OCI-LY7 (cell line): ENCODE data around the gene RTP2. TPM values are rescaled to one million over a fixed set of nuclear protein-coding genes. Genes with fewer than 3 reads are reported as not detected.
A peak's percentile ranks its signal among the peaks of the same experiment; 100 is the strongest.

Experiments used
- BruUV-seq: library from RNA; stranded (reverse); fragments of 400-500 nt; replicated peaks from 2 replicates; lab custom pipeline; 2021; lab: Mats Ljungman, UMichigan
- CTCF ChIA-PET: fragments of 300-600 bp; sonication (Branson Sonifier 250); formaldehyde crosslinking; loops from one replicate; lab custom pipeline; 2022; ENCODE audit warnings: antibody characterized with exemption; ENCODE audit not compliant: unreplicated experiment; lab: Charles Lee
- POLR2A ChIA-PET: fragments of 300-600 bp; sonication (Branson Sonifier 250); formaldehyde crosslinking; loops from one replicate; lab custom pipeline; 2022; ENCODE audit warnings: antibody characterized with exemption; lab: Charles Lee
- DNase-seq: peaks from one replicate; pipeline ENCODE4 v3.0.0-alpha.2; 2015; ENCODE audit warnings: low spot score
- H2AFZ ChIP-seq: fragments of 200-600 bp; sonication (generic), shearing (Covaris generic); 2 replicates; pipeline ENCODE4 v1.6.1; 2014; ENCODE audit warnings: mild to moderate bottlenecking, antibody characterized with exemption, low read length, moderate library complexity
- H3K27ac ChIP-seq: fragments of 200-600 bp; sonication (generic); 2 replicates; pipeline ENCODE4 v1.5.1; 2014; ENCODE audit warnings: mixed run types, low read depth, mild to moderate bottlenecking, moderate library complexity, low read length, inconsistent platforms; ENCODE audit not compliant: poor library complexity, severe bottlenecking
- H3K36me3 ChIP-seq: fragments of 200-600 bp; sonication (generic); 2 replicates; pipeline ENCODE4 v1.6.1; 2014; ENCODE audit warnings: mild to moderate bottlenecking, antibody characterized with exemption, low read length, moderate library complexity, mixed read lengths; ENCODE audit not compliant: insufficient read depth
- H3K4me1 ChIP-seq: fragments of 200-600 bp; sonication (generic); 2 replicates; pipeline ENCODE4 v1.5.1; 2014; ENCODE audit warnings: mild to moderate bottlenecking, low read length; ENCODE audit not compliant: insufficient read depth, poor library complexity, severe bottlenecking
- H3K4me2 ChIP-seq: fragments of 200-600 bp; sonication (generic); 2 replicates; pipeline ENCODE4 v1.6.1; 2014; ENCODE audit warnings: mild to moderate bottlenecking, low read length
- H3K4me3 ChIP-seq: fragments of 200-600 bp; sonication (generic); 2 replicates; pipeline ENCODE4 v1.5.1; 2014; ENCODE audit warnings: mild to moderate bottlenecking, low read depth, low read length; ENCODE audit not compliant: poor library complexity, severe bottlenecking
- H3K79me2 ChIP-seq: fragments of 200-600 bp; sonication (generic); 2 replicates; pipeline ENCODE4 v1.6.1; 2016; ENCODE audit warnings: low read depth, mild to moderate bottlenecking, low read length, moderate library complexity, mixed read lengths; ENCODE audit not compliant: insufficient read depth
- H3K9me2 ChIP-seq: fragments of 200-600 bp; sonication (generic); 2 replicates; pipeline ENCODE4 v1.6.1; 2016; ENCODE audit warnings: mild to moderate bottlenecking, low read length, mixed read lengths; ENCODE audit not compliant: insufficient read depth
- H3K9me3 ChIP-seq: fragments of 200-600 bp; sonication (generic); 2 replicates; pipeline ENCODE4 v1.6.1; 2014; ENCODE audit warnings: mild to moderate bottlenecking, mixed run types, low read length, mixed read lengths
- H4K20me1 ChIP-seq: fragments of 200-600 bp; sonication (generic); 2 replicates; pipeline ENCODE4 v1.6.1; 2014; ENCODE audit warnings: mild to moderate bottlenecking, antibody characterized with exemption, low read length, moderate library complexity, mixed read lengths; ENCODE audit not compliant: insufficient read depth
- CTCF ChIP-seq: fragments of 200-600 bp; sonication (generic); conservative IDR thresholded peaks from 2 replicates; pipeline ENCODE4 v1.5.1; 2014; ENCODE audit warnings: mild to moderate bottlenecking, antibody characterized with exemption, low read length, moderate library complexity, mixed read lengths
- EZH2phosphoT487 ChIP-seq: fragments of 200-600 bp; sonication (generic); IDR thresholded peaks from 2 replicates; pipeline ENCODE4 v1.6.1; 2018; ENCODE audit warnings: low read depth, borderline replicate concordance, mild to moderate bottlenecking, mixed run types, antibody characterized with exemption, low read length, moderate library complexity, mixed read lengths
- intact Hi-C: fragments of 100-400 bp; cut with micrococcal nuclease; formaldehyde crosslinking; loops from one replicate; pipeline ENCODE4 v1.10.0; 2022; ENCODE audit not compliant: unreplicated experiment
- total RNA-seq, 2 experiments: library from RNA; depleted of rRNA in 1 of 2; stranded (reverse); fragments of >200 nt in 1 of 2; shearing (Covaris generic) in 1 of 2; gene quantifications; 2 replicates each; pipeline ENCODE4 v1.2.3, GENCODE V29; 2014 to 2022

Gene RTP2
- total RNA-seq, 2 experiments from 2014 or later, result not detected

GRCh38 chr3:187750006-187750512 lies 47.7 kb upstream of the RTP2 start:
- ChIA-PET CTCF (interaction anchor here (0.6 to 3.0 kb wide), 7 partner anchors 10 to 212 kb away, joined by 3 to 18 read pairs (median 4); no protein-coding TSS in a partner anchor), POLR2A (interaction anchor here (0.6 to 13.4 kb wide), 20 partner anchors 10 to 1204 kb away, joined by 3 to 531 read pairs (median 6); no protein-coding TSS in a partner anchor)
- 0 out of 2 replicates have a peak, but pooled peaks cover under 1% of the 10 kb centered on the region for H3K36me3 ChIP-seq
- TF ChIP-seq CTCF (no peak), EZH2phosphoT487 (no peak)
- peak overlapping the region; percentile 90 for H3K27ac ChIP-seq
- H3K4me2 ChIP-seq, result peak overlapping the region; percentile 93
- H3K79me2 ChIP-seq, result peaks cover 23% of the 10 kb centered on the region
- BruUV-seq, result no TSS peak
- H3K4me3 ChIP-seq, result peak overlapping the region; percentile 58
- intact Hi-C loops, result no loop called here
- no peaks in the 10 kb centered on the region for H3K9me2 ChIP-seq
- H4K20me1 ChIP-seq, result no peaks in the 10 kb centered on the region
- peak overlapping the region; percentile 19; the same call in 1 of the 2 replicates for H2AFZ ChIP-seq
- peak; percentile 78 for DNase-seq
- no peaks in the 10 kb centered on the region for H3K9me3 ChIP-seq
- peaks cover 54% of the 10 kb centered on the region for H3K4me1 ChIP-seq

GRCh38 chr3:187748050-187748481 lies 45.7 kb upstream of the RTP2 start:
- Histone ChIP-seq H3K9me3 (no peaks in the 10 kb centered on the region), H3K79me2 (peaks cover 43% of the 10 kb centered on the region), H3K9me2 (no peaks in the 10 kb centered on the region), H3K27ac (peak overlapping the region; percentile 90), H2AFZ (peak overlapping the region; percentile 12; the same call in 1 of the 2 replicates), H3K4me3 (peak overlapping the region; percentile 86), H3K36me3 (peaks cover 19% of the 10 kb centered on the region), H4K20me1 (no peaks in the 10 kb centered on the region; the same call in 1 of the 2 replicates), H3K4me2 (peak overlapping the region; percentile 93), H3K4me1 (peaks cover 54% of the 10 kb centered on the region)
- intact Hi-C loops, result loop anchor here (1.0 to 2.0 kb wide), 8 partner anchors 81 to 699 kb away; no protein-coding TSS in a partner anchor
- peak; percentile 96 for DNase-seq
- ChIA-PET CTCF (interaction anchor here (1.0 to 3.0 kb wide), 5 partner anchors 152 to 198 kb away, joined by 3 to 18 read pairs (median 5); no protein-coding TSS in a partner anchor), POLR2A (interaction anchor here (0.6 to 13.4 kb wide), 16 partner anchors 15 to 469 kb away, joined by 3 to 531 read pairs (median 14); no protein-coding TSS in a partner anchor)
- no peak for TF ChIP-seq EZH2phosphoT487
- peak; percentile 99 for TF ChIP-seq CTCF
- no TSS peak for BruUV-seq
